ENCODE measurements around the gene CFAP74.
"Not testable (repeated sequence)": the region's sequence is repeated elsewhere in the genome, so short reads cannot be mapped to it uniquely, and the experiment has no call there.

Gene CFAP74

GRCh38 chr1:1982379-1983232 is 21.0 kb downstream of the CFAP74 start:
- Histone ChIP-seq H3K9ac (ENCODE audit: low read depth, low read length, poor library complexity, severe bottlenecking) (no peak overlapping the region), H3K79me2 (ENCODE audit: insufficient read depth, low read length) (no peaks in the 10 kb centered on the region), H3K4me2 (ENCODE audit: low read depth, low read length, poor library complexity, severe bottlenecking) (no peak overlapping the region), H3K4me1 (ENCODE audit: insufficient read depth, low read length, poor library complexity, severe bottlenecking) (no peaks in the 10 kb centered on the region), H3K36me3 (ENCODE audit: insufficient read depth, low read length) (no peaks in the 10 kb centered on the region), H4K20me1 (ENCODE audit: insufficient read depth, low read length, poor library complexity, severe bottlenecking) (no peaks in the 10 kb centered on the region), H3K27me3 (ENCODE audit: insufficient read depth, low read length, poor library complexity, severe bottlenecking) (no peaks in the 10 kb centered on the region), H2AFZ (ENCODE audit: low read length) (no peak overlapping the region), H3K9me3 (ENCODE audit: insufficient read depth, low read depth, low read length) (no peaks in the 10 kb centered on the region; the same call in 1 of the 2 replicates), H3K9me2 (replicated peaks; ENCODE audit: low read depth, low read length) (no peaks in the 10 kb centered on the region), H3F3A (ENCODE audit: low read depth) (no peaks in the 10 kb centered on the region), H3K4me3 (ENCODE audit: low read length, poor library complexity, severe bottlenecking) (no peak overlapping the region)
- TF ChIP-seq CTCF (conservative IDR thresholded peaks at IDR 0.05; ENCODE audit: low read length) (no peak), EZH2phosphoT487 (IDR thresholded peaks at IDR 0.05; ENCODE audit: borderline replicate concordance) (no peak)

- not testable (repeated sequence) for H3K36me3 ChIP-seq (ENCODE audit: insufficient read depth, low read length); H3K9me3 ChIP-seq (ENCODE audit: insufficient read depth, low read depth, low read length); H3K79me2 ChIP-seq (ENCODE audit: insufficient read depth, low read length); H3K4me1 ChIP-seq (ENCODE audit: insufficient read depth, low read length, poor library complexity, severe bottlenecking); H3K9ac ChIP-seq (ENCODE audit: low read depth, low read length, poor library complexity, severe bottlenecking); H4K20me1 ChIP-seq (ENCODE audit: insufficient read depth, low read length, poor library complexity, severe bottlenecking); H3K9me2 ChIP-seq (replicated peaks; ENCODE audit: low read depth, low read length); H2AFZ ChIP-seq (ENCODE audit: low read length); H3K27me3 ChIP-seq (ENCODE audit: insufficient read depth, low read length, poor library complexity, severe bottlenecking); H3K4me3 ChIP-seq (ENCODE audit: low read length, poor library complexity, severe bottlenecking); H3F3A ChIP-seq (ENCODE audit: low read depth); H3K4me2 ChIP-seq (ENCODE audit: low read depth, low read length, poor library complexity, severe bottlenecking)
These were observed 21.8 kb downstream of the CFAP74 start for GRCh38 chr1:1981631-1982327.

- Histone ChIP-seq H3K9me2 (replicated peaks; ENCODE audit: low read depth, low read length) (no peaks in the 10 kb centered on the region), H3K9me3 (ENCODE audit: insufficient read depth, low read depth, low read length) (no peaks in the 10 kb centered on the region; the same call in 1 of the 2 replicates), H3K36me3 (ENCODE audit: insufficient read depth, low read length) (no peaks in the 10 kb centered on the region), H3K27me3 (ENCODE audit: insufficient read depth, low read length, poor library complexity, severe bottlenecking) (no peaks in the 10 kb centered on the region), H3K4me3 (ENCODE audit: low read length, poor library complexity, severe bottlenecking) (no peak overlapping the region), H3K79me2 (ENCODE audit: insufficient read depth, low read length) (no peaks in the 10 kb centered on the region), H3K4me2 (ENCODE audit: low read depth, low read length, poor library complexity, severe bottlenecking) (no peak overlapping the region), H4K20me1 (ENCODE audit: insufficient read depth, low read length, poor library complexity, severe bottlenecking) (no peaks in the 10 kb centered on the region), H3K9ac (ENCODE audit: low read depth, low read length, poor library complexity, severe bottlenecking) (no peak overlapping the region), H2AFZ (ENCODE audit: low read length) (no peak overlapping the region), H3F3A (ENCODE audit: low read depth) (no peaks in the 10 kb centered on the region), H3K4me1 (ENCODE audit: insufficient read depth, low read length, poor library complexity, severe bottlenecking) (no peaks in the 10 kb centered on the region)
- no peak for TF ChIP-seq CTCF (conservative IDR thresholded peaks at IDR 0.05; ENCODE audit: low read length)
- TF ChIP-seq EZH2phosphoT487 (IDR thresholded peaks at IDR 0.05; ENCODE audit: borderline replicate concordance) = no peak
These were observed 22.5 kb downstream of the CFAP74 start for GRCh38 chr1:1981142-1981500.
